Measurements from ENCODE around the gene KLRG1.

The KLRG1 gene

GRCh38 chr12:8987163-8987562 lies 2.2 kb upstream of the KLRG1 start:
- no peak for DNase-seq

- no peak for DNase-seq
Observed at GRCh38 chr12:8987685-8988084, 1.7 kb upstream of the KLRG1 start.

GRCh38 chr12:8991371-8992345 lies 2.3 kb downstream of the KLRG1 start:
- peak in 1 of 2 donors; percentile 8 for DNase-seq

- DNase-seq: no peak
Observed at GRCh38 chr12:8993827-8994226, 4.5 kb downstream of the KLRG1 start.

GRCh38 chr12:8995021-8995775 lies 5.9 kb downstream of the KLRG1 start:
- DNase-seq: no peak

- DNase-seq: peak; percentile 30
Observed at GRCh38 chr12:8996682-8997405, 7.5 kb downstream of the KLRG1 start.

GRCh38 chr12:9001233-9001632 lies 11.9 kb downstream of the KLRG1 start:
- no peak for DNase-seq

- DNase-seq: no peak
Observed at GRCh38 chr12:9002335-9002734, 13.0 kb downstream of the KLRG1 start.

- no peak for DNase-seq
Observed at GRCh38 chr12:9022592-9022991, 33.2 kb downstream of the KLRG1 start.

- no peak for DNase-seq
Observed at GRCh38 chr12:9024512-9024911, 35.2 kb downstream of the KLRG1 start.

- DNase-seq: peak in 1 of 2 donors; percentile 18
Observed at GRCh38 chr12:9027161-9028059, 38.1 kb downstream of the KLRG1 start.

- DNase-seq: no peak
Observed at GRCh38 chr12:9030776-9031175, 41.4 kb downstream of the KLRG1 start.

GRCh38 chr12:9032202-9032964 lies 43.0 kb downstream of the KLRG1 start:
- no peak for DNase-seq

GRCh38 chr12:9033265-9033887 lies 44.0 kb downstream of the KLRG1 start:
- DNase-seq: no peak

GRCh38 chr12:9034095-9034494 lies 44.7 kb downstream of the KLRG1 start:
- no peak for DNase-seq

- DNase-seq: no peak
Observed at GRCh38 chr12:9036227-9036626, 46.9 kb downstream of the KLRG1 start.

GRCh38 chr12:9037431-9037830 lies 48.1 kb downstream of the KLRG1 start:
- DNase-seq: no peak

- peak in 1 of 2 donors; percentile 27 for DNase-seq
Observed at GRCh38 chr12:9039397-9039977, 50.1 kb downstream of the KLRG1 start.

GRCh38 chr12:9040484-9041186 lies 51.3 kb downstream of the KLRG1 start:
- no peak for DNase-seq

GRCh38 chr12:9041321-9041720 lies 52.0 kb downstream of the KLRG1 start:
- no peak for DNase-seq

All from activated CD4-positive, alpha-beta T cell treated with anti-CD3 and anti-CD28 coated beads for 4 hours (primary cell).